RWPE1 (cell line): ENCODE results near the gene PRRC2C.

Source experiments
- CTCF ChIA-PET: fragments of 350-600 bp; sonication (Branson Sonifier 250); formaldehyde crosslinking; extraction: SDS; loops from one replicate; lab custom pipeline; 2021; lab: Yijun Ruan, JAX
- POLR2A ChIA-PET: fragments of 400-600 bp; formaldehyde crosslinking; extraction: SDS; loops from one replicate; lab custom pipeline; 2020; ENCODE audit warnings: antibody characterized with exemption; ENCODE audit not compliant: low non-redundant PET; lab: Yijun Ruan, JAX
- DNase-seq: peaks from one replicate; pipeline ENCODE4 v3.0.0; 2012; ENCODE audit warnings: low spot score
- H3K27ac ChIP-seq: fragments of 450-650 bp; 2 replicates; pipeline ENCODE4 v1.5.1; 2017
- TF ChIP-seq, protein P1 (sequence below): fragments of 450-650 bp; conservative IDR thresholded peaks from 2 replicates; pipeline ENCODE4 v1.5.1; 2017; ENCODE audit warnings: low read depth, mild to moderate bottlenecking

PRRC2C gene

DNA sequence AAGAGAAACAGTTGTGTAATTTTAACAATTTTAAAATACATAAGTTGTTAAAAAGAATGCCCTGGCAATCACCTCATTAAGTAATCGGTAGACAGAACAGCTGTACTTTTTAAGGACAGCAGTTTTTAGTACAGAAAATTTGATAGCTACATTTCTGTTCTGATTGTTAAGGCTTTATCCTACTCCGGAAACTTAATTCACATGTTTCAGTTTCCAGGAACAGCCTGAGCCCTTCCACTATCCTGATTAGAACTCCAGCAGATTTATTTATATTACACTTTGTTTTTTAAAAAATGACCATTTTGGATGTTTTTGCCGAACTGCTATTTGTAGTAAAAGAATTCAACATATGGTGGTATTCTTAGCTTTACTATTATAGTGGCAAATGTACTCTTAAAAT lies 8.7 kb downstream of the PRRC2C start:
- no peak overlapping the region for H3K27ac ChIP-seq
- TF ChIP-seq, protein P1, sequence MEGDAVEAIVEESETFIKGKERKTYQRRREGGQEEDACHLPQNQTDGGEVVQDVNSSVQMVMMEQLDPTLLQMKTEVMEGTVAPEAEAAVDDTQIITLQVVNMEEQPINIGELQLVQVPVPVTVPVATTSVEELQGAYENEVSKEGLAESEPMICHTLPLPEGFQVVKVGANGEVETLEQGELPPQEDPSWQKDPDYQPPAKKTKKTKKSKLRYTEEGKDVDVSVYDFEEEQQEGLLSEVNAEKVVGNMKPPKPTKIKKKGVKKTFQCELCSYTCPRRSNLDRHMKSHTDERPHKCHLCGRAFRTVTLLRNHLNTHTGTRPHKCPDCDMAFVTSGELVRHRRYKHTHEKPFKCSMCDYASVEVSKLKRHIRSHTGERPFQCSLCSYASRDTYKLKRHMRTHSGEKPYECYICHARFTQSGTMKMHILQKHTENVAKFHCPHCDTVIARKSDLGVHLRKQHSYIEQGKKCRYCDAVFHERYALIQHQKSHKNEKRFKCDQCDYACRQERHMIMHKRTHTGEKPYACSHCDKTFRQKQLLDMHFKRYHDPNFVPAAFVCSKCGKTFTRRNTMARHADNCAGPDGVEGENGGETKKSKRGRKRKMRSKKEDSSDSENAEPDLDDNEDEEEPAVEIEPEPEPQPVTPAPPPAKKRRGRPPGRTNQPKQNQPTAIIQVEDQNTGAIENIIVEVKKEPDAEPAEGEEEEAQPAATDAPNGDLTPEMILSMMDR: no peak
- DNase-seq: no peak
- ChIA-PET CTCF (interaction anchor here (1.0 kb wide), 1 partner anchor 9 kb away, joined by 4 read pairs; the partner anchor contains the start of gene PRRC2C), POLR2A (no interaction called here)

DNA sequence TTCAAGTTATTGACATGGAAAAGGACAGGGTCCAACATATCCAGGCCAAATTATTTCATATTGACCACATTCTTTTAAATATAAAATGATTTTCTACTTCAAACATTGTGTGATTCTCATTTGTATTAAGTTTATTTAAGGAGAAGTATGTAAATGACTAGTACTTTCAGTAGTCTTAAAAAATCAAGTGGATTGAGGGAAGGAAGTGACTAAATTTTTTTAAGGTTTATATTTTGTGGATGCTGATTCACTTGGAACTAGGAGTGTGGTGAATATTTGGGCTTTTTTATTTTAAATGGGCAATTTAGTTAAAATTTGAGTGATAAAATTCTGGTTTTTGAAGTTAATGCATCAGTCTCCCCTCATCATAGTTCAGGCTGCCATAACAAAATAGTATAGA lies 10.1 kb downstream of the PRRC2C start:
- H3K27ac ChIP-seq: no peak overlapping the region
- CTCF ChIA-PET: interaction anchor here (0.8 kb wide), 1 partner anchor 10 kb away, joined by 3 read pairs; the partner anchor contains the start of gene PRRC2C
- POLR2A ChIA-PET: no interaction called here
- TF ChIP-seq, protein P1: no peak
- no peak for DNase-seq

DNA sequence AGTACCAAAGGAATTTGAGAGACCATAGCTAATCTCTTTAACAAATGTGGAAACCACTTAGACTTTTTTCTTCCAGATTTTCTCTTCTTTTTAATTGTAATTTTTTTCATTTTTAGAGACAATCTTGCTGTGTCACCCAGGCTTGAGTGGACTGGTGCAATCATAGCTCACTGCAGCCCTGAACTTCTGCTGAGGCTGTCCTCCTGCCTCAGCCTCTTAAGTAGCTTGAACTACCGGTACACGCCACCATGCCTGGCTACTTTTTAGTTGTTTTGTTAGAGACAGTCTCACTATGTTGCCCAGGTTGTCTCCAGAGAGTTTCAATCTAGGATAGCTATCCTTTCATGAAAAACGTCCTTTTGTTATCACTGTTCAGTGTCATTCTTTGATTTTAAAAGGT lies 15.0 kb downstream of the PRRC2C start:
- H3K27ac ChIP-seq: no peak overlapping the region
- TF ChIP-seq, protein P1: no peak
- POLR2A ChIA-PET: no interaction called here
- no peak for DNase-seq
- CTCF ChIA-PET: interaction anchor here (1.0 kb wide), 1 partner anchor 15 kb away, joined by 3 read pairs; no protein-coding TSS in a partner anchor

DNA sequence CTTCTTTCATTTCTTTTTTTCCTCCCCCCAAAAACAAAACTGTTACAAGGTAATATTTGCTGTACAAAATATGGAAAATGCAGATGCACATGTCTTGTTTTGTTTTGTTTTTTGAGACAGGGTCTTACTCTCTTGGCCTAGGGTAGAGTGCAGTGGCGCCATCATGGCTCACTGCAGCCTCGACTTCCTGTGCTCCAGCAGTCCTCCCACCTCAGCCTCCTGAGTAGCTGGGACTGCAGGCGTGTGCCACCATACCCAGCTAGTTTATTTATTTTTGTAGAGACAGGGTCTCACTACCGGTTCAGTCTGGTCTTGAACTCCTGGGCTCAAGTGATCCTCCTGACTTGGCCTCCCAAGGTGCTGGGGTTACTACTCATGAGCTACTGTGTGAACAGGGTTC lies 15.5 kb downstream of the PRRC2C start:
- CTCF ChIA-PET: interaction anchor here (1.0 kb wide), 1 partner anchor 16 kb away, joined by 3 read pairs; no protein-coding TSS in a partner anchor
- no peak for DNase-seq
- H3K27ac ChIP-seq: no peak overlapping the region
- POLR2A ChIA-PET: no interaction called here
- TF ChIP-seq, protein P1: no peak

DNA sequence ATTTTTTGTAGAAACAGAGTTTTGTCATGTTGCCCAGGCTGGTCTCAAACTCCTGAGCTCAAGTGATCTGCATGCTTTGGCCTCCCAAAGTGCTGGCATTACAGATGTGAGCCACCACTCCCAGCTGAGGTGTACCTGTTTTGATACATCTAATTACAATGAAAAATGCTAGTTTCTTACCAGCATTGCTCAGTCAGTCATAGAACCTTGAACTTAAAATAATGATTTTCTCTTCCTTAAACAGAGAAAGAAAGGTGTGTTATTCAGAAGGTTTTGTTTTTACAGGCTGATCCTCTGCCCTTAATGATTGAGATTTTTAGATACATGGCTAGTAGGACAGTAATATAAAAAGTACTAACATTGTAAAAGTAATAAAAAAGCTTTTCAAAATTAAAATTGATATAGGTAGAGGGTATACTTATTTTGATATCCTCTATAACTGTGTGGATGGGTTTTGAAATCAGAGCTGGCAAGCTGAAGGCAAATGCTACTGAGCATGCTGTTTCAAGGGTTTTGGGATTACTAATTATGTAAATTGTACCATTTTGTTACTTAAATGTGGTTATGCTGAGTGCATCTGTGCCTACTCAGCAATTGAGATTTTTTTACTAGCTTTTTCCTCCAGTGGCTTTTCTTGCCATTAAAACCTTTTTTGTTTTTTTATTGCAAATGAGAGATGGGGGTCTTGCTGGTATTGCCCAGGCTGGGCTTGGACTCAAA lies 16.1 kb downstream of the PRRC2C start:
- CTCF ChIA-PET: no interaction called here
- POLR2A ChIA-PET: no interaction called here
- TF ChIP-seq, protein P1: no peak
- no peak for DNase-seq
- H3K27ac ChIP-seq: no peak overlapping the region

DNA sequence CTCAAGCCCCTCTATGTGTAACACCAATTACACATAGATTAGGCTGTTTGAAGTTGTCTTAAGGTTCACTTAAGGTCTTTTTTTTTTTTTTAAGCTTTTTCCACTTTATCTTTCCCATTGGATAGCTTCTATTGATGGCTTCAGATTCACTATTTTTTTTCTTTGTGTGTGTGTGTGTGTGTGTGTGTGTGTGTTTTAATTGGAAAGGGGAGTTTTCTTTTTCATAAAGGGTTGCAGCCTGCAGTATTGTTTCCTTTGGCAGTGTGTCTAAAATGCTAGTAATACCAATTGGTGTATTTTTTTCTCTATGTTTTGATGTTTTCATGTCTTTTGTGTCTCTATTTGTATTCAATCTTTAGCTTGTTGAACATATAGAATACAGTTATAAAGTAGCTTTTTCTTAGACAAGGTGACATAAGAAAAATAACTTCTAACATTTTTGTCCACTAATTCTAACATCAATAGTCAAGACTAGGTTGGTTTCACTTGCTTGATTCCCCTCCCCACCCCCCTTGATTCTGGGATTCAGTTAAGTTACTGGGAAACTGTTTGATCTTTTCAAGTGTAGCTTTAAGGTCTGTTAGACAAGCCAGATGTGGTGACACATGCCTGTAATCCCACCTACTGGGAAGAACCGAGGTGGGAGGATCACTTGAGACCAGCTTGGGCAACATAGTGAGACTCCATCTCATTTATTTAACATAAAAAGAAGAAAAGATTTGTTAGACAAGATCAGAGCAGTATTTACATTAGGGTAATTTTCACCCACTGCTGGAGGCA lies 21.4 kb downstream of the PRRC2C start:
- TF ChIP-seq, protein P1: no peak
- no peak for DNase-seq
- CTCF ChIA-PET: interaction anchor here (0.6 to 1.0 kb wide), 3 partner anchors 97 to 1211 kb away, joined by 3 to 5 read pairs (median 3); no protein-coding TSS in a partner anchor
- POLR2A ChIA-PET: no interaction called here
- H3K27ac ChIP-seq: no peak overlapping the region
